ENCODE results near the gene TAMALIN. TPM values are rescaled to one million over a fixed set of nuclear protein-coding genes. Genes with fewer than 3 reads are reported as not detected.

The TAMALIN gene
- total and polyA plus RNA-seq, 12 donors: 1.8 to 44.9 (median 14.9) TPM

- peak in 1 of 2 donors; percentile 3 for TF ChIP-seq POLR2A (IDR thresholded peaks at IDR 0.05)
- TF ChIP-seq CTCF (IDR thresholded peaks at IDR 0.05): peak in 1 of 6 experiments; percentile 1
- Histone ChIP-seq H3K4me3 (no peak overlapping the region), H3K27ac (peak overlapping the region in 3 of 5 donors; percentile 17 to 98 (median 91)), H3K4me1 (replicated peaks in 1 of 2) (peaks cover 29 to 31% of the 10 kb centered on the region in 2 donors), H3K27me3 (no peaks in the 10 kb centered on the region), H3K9me3 (replicated peaks in 1 of 3) (no peaks in the 10 kb centered on the region), H3K36me3 (replicated peaks in 1 of 2) (peaks cover 0 to 43% of the 10 kb centered on the region in 2 donors)
- WGBS, 4 donors: 74 to 78% (median 76%) methylated on average over 11 to 14 of the region's 14 CpGs
- DNase-seq: peak in 3 of 7 donors; percentile 31 to 70 (median 64)
- intact Hi-C loops (cut with DNase I): no loop called here
Measured at GRCh38 chr12:52060498-52061177, 53.9 kb downstream of the TAMALIN start.

- no peak overlapping the region for H3K4me3 ChIP-seq
- H3K9me3 ChIP-seq (replicated peaks in 1 of 3): no peaks in the 10 kb centered on the region
- peak overlapping the region; percentile 75 to 98 (median 87) for H3K27ac ChIP-seq
- peaks cover 0 to 33% of the 10 kb centered on the region in 2 donors for H3K36me3 ChIP-seq (replicated peaks in 1 of 2)
- H3K4me1 ChIP-seq (replicated peaks in 1 of 2): peaks cover 29 to 31% of the 10 kb centered on the region in 2 donors
- 67 to 84% (median 78%) methylated on average over 6 to 12 of the region's 12 CpGs for WGBS, 4 donors
- no peaks in the 10 kb centered on the region for H3K27me3 ChIP-seq
- DNase-seq: peak in 3 of 7 donors; percentile 40 to 58 (median 54)
- TF ChIP-seq POLR2A (IDR thresholded peaks at IDR 0.05) (no peak), CTCF (IDR thresholded peaks at IDR 0.05) (peak in 1 of 6 experiments; percentile 15)
- intact Hi-C loops (cut with DNase I): no loop called here
Measured at GRCh38 chr12:52061470-52062166, 54.9 kb downstream of the TAMALIN start.

GRCh38 chr12:52062167-52063081 is 55.7 kb downstream of the TAMALIN start:
- peak; percentile 71 to 86 (median 76) for DNase-seq
- H3K4me3 ChIP-seq: no peak overlapping the region
- no peaks in the 10 kb centered on the region for H3K9me3 ChIP-seq (replicated peaks in 1 of 3)
- peaks cover 36 to 39% of the 10 kb centered on the region in 2 donors for H3K4me1 ChIP-seq (replicated peaks in 1 of 2)
- intact Hi-C loops (cut with DNase I): no loop called here
- peaks cover 0 to 25% of the 10 kb centered on the region in 2 donors for H3K36me3 ChIP-seq (replicated peaks in 1 of 2)
- no peak for TF ChIP-seq POLR2A (IDR thresholded peaks at IDR 0.05)
- no peak for TF ChIP-seq CTCF (IDR thresholded peaks at IDR 0.05)
- 25 to 72% (median 53%) methylated on average over 2 to 6 of the region's 6 CpGs for WGBS, 4 donors
- H3K27ac ChIP-seq: peak overlapping the region; percentile 75 to 98 (median 87)
- H3K27me3 ChIP-seq: no peaks in the 10 kb centered on the region

All from adrenal gland (tissue), 12 donors.